IMR-90 (cell line): ENCODE data around the gene AFAP1L1. TPM values are rescaled to one million over a fixed set of nuclear protein-coding genes. Genes with fewer than 3 reads are reported as not detected.

Source experiments
- ATAC-seq: fragments of 200-7000 bp; cut with Tn5 transposase; 2 replicates; pipeline ENCODE4 v1.9.1; 2020; ENCODE audit warnings: low read depth, mild to moderate bottlenecking, moderate library complexity
- BruUV-seq: library from RNA; stranded (reverse); fragments of 400-500 nt; replicated peaks from 2 replicates; lab custom pipeline; 2021; lab: Mats Ljungman, UMichigan
- CTCF ChIA-PET: fragments of 300-600 bp; formaldehyde crosslinking; extraction: SDS; loops from one replicate; lab custom pipeline; 2021; ENCODE audit warnings: antibody characterized with exemption; lab: Yijun Ruan, JAX
- POLR2A ChIA-PET: fragments of 300-600 bp; sonication (Branson Sonifier 250); formaldehyde crosslinking; loops from one replicate; lab custom pipeline; 2022; ENCODE audit warnings: antibody characterized with exemption; ENCODE audit not compliant: unreplicated experiment; lab: Charles Lee
- DNase-seq: peaks from one replicate; pipeline ENCODE4 v3.0.0; 2013
- H2AFZ ChIP-seq: replicated peaks from 2 replicates; pipeline ENCODE3; 2013; ENCODE audit warnings: low read length, mild to moderate bottlenecking; ENCODE audit not compliant: poor library complexity
- H2AK5ac ChIP-seq: 2 replicates; pipeline ENCODE4 v1.6.1; 2013; ENCODE audit warnings: low read depth, low read length, inconsistent platforms
- H2AK9ac ChIP-seq: replicated peaks from 2 replicates; pipeline ENCODE3; 2013; ENCODE audit warnings: mild to moderate bottlenecking, low read depth, low read length, moderate library complexity; ENCODE audit not compliant: poor library complexity
- H2BK120ac ChIP-seq: 2 replicates; pipeline ENCODE4 v1.6.1; 2013; ENCODE audit warnings: low read depth, low read length, inconsistent platforms
- H2BK15ac ChIP-seq: 3 replicates; pipeline ENCODE4 v1.6.1; 2013; ENCODE audit warnings: low read depth, low read length, inconsistent platforms
- H2BK20ac ChIP-seq: 2 replicates; pipeline ENCODE4 v1.6.1; 2013; ENCODE audit warnings: low read depth, mild to moderate bottlenecking, inconsistent platforms, low read length, moderate library complexity
- H2BK5ac ChIP-seq: 2 replicates; pipeline ENCODE4 v1.6.1; 2013; ENCODE audit warnings: mild to moderate bottlenecking, low read depth, low read length, inconsistent platforms; ENCODE audit not compliant: poor library complexity, severe bottlenecking
- H3K14ac ChIP-seq: replicated peaks from 2 replicates; pipeline ENCODE4 v1.6.1; 2013; ENCODE audit warnings: low read depth, low read length, inconsistent platforms
- H3K18ac ChIP-seq: 2 replicates; pipeline ENCODE4 v1.6.1; 2013; ENCODE audit warnings: low read depth, low read length, control low read depth
- H3K23ac ChIP-seq: 2 replicates; pipeline ENCODE4 v1.6.1; 2013; ENCODE audit warnings: low read depth, low read length, inconsistent platforms
- H3K27ac ChIP-seq: 2 replicates; pipeline ENCODE4 v1.5.1; 2013; ENCODE audit warnings: mild to moderate bottlenecking, control low read depth, low read length; ENCODE audit not compliant: insufficient read depth
- H3K27me3 ChIP-seq: 2 replicates; pipeline ENCODE4 v1.6.1; 2013; ENCODE audit warnings: low read length; ENCODE audit not compliant: control insufficient read depth, insufficient read depth
- H3K36me3 ChIP-seq: 2 replicates; pipeline ENCODE4 v1.6.1; 2013; ENCODE audit warnings: low read length, mixed read lengths; ENCODE audit not compliant: control insufficient read depth, insufficient read depth
- H3K4ac ChIP-seq: 2 replicates; pipeline ENCODE4 v1.6.1; 2013; ENCODE audit warnings: low read depth, low read length, inconsistent platforms
- H3K4me1 ChIP-seq: 2 replicates; pipeline ENCODE4 v1.6.1; 2013; ENCODE audit warnings: low read length, mixed read lengths; ENCODE audit not compliant: control insufficient read depth, insufficient read depth
- H3K4me2 ChIP-seq: 2 replicates; pipeline ENCODE4 v1.6.1; 2013; ENCODE audit warnings: low read depth, mild to moderate bottlenecking, control low read depth, low read length, moderate library complexity
- H3K4me3 ChIP-seq: 2 replicates; pipeline ENCODE4 v1.5.1; 2013; ENCODE audit warnings: low read depth, mild to moderate bottlenecking, control low read depth, low read length, moderate library complexity; ENCODE audit not compliant: insufficient read depth
- H3K56ac ChIP-seq: 2 replicates; pipeline ENCODE4 v1.6.1; 2013; ENCODE audit warnings: low read length, inconsistent platforms; ENCODE audit not compliant: insufficient read depth; ENCODE audit errors: extremely low read depth
- H3K79me1 ChIP-seq, 2 experiments: 2 replicates each; pipeline ENCODE4 v1.6.1; 2013; ENCODE audit warnings: low read length in 2 of 2, inconsistent platforms in 1 of 2, low read depth in 1 of 2
- H3K9ac ChIP-seq: 2 replicates; pipeline ENCODE4 v1.6.1; 2013; ENCODE audit warnings: low read depth, low read length, control low read depth
- H3K9me1 ChIP-seq: 2 replicates; pipeline ENCODE4 v1.6.1; 2013; ENCODE audit warnings: low read length, inconsistent platforms; ENCODE audit not compliant: insufficient read depth
- H3K9me3 ChIP-seq: 2 replicates; pipeline ENCODE4 v1.6.1; 2013; ENCODE audit warnings: low read length; ENCODE audit not compliant: control insufficient read depth, insufficient read depth
- H4K20me1 ChIP-seq: 2 replicates; pipeline ENCODE4 v1.6.1; 2013; ENCODE audit warnings: low read length, inconsistent platforms; ENCODE audit not compliant: insufficient read depth
- H4K5ac ChIP-seq: 2 replicates; pipeline ENCODE4 v1.6.1; 2013; ENCODE audit warnings: mild to moderate bottlenecking, low read depth, low read length, control low read depth
- H4K8ac ChIP-seq, 2 experiments: 2 replicates each; pipeline ENCODE4 v1.6.1; 2013; ENCODE audit warnings: low read depth in 2 of 2, low read length in 2 of 2, control low read depth in 1 of 2, inconsistent platforms in 1 of 2
- H4K91ac ChIP-seq: 2 replicates; pipeline ENCODE4 v1.6.1; 2013; ENCODE audit warnings: low read depth, low read length, inconsistent platforms; ENCODE audit not compliant: insufficient read depth
- CEBPB ChIP-seq: IDR thresholded peaks from 2 replicates; pipeline ENCODE4 v1.6.1; 2012; ENCODE audit warnings: low read depth, low read length, improper control_type of control experiment
- MAFK ChIP-seq: IDR thresholded peaks from 2 replicates; pipeline ENCODE4 v1.6.1; 2012; ENCODE audit warnings: low read depth, low read length, improper control_type of control experiment
- NFE2L2 ChIP-seq: fragments of 150-350 bp; IDR thresholded peaks from 2 replicates; pipeline ENCODE4 v1.6.1; 2016; ENCODE audit warnings: low read depth, mild to moderate bottlenecking, low read length
- WGBS, 2 experiments: methylation state at CpG; one replicate each; pipeline versions ENCODE4 v1.1.5 to v1.1.7; 2013; ENCODE audit warnings: missing lambda C conversion rate in 2 of 2; ENCODE audit not compliant: insufficient read length in 1 of 2; ENCODE audit errors: extremely low coverage in 2 of 2; 5-methylcytosine and 5-hydroxymethylcytosine counted together
- dilution Hi-C: fragments of 300-500 bp; cut with HindIII; formaldehyde crosslinking; loops from one replicate; pipeline ENCODE4 v1.14.3; 2018; ENCODE audit warnings: low sequenced_read_pairs; ENCODE audit not compliant: unreplicated experiment
- in situ Hi-C: fragments of 300-500 bp; cut with MboI; formaldehyde crosslinking; loops from 3 replicates; pipeline ENCODE4 v1.14.3; 2019; ENCODE audit warnings: low sequenced_read_pairs, inconsistent platforms, mixed read lengths
- intact Hi-C: fragments of 100-400 bp; cut with micrococcal nuclease; formaldehyde crosslinking; loops from 2 replicates; pipeline ENCODE4 v1.10.0; 2022
- polyA plus RNA-seq, 3 experiments: library from polyadenylated mRNA; depleted of rRNA; stranded (reverse); fragments of >200 nt; gene quantifications; 2 replicates each; pipeline ENCODE4 v1.2.3, GENCODE V29; 2012; ENCODE audit warnings: low replicate concordance in 1 of 3
- total RNA-seq: library from RNA; depleted of rRNA; stranded (reverse); fragments of >200 nt; gene quantifications from 2 replicates; pipeline ENCODE4 v1.2.3, GENCODE V29; 2012

Gene AFAP1L1
- total and polyA plus RNA-seq, 2 of the 4 experiments (the other 2 are of a cell fraction): 3.3 to 5.7 TPM

DNA sequence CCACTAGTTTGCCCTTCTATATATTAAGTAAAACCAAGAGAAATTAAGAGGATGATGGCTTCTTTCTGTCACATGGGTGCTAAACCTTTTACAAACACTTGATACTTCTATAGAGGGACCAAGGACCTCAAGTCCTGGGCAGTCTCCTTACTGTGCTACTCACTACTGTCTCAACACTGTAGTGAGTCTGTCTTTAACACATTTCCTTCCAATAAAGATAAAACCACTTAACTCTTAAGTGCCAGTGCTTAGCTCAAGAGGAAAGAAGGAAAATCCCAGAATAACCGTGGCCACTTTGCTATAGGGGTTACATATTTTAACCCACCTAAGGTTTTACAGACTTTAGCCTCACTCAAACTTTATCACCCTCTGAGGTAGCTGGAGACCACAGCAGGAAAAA, 69.3 kb downstream of the AFAP1L1 start:
- H3K4me3 ChIP-seq: no peak overlapping the region
- ATAC-seq: no peak
- H2BK120ac ChIP-seq: no peak overlapping the region
- H3K14ac ChIP-seq: no peak overlapping the region
- no peak overlapping the region for H2BK15ac ChIP-seq
- TF ChIP-seq MAFK: no peak
- no peak for TF ChIP-seq CEBPB
- no peak for TF ChIP-seq NFE2L2
- H4K5ac ChIP-seq: no peak overlapping the region
- in situ Hi-C loops (no loop called here), intact Hi-C loops (no loop called here), dilution Hi-C loops (no loop called here)
- no peaks in the 10 kb centered on the region for H3K9me3 ChIP-seq
- peaks cover 4 to 11% of the 10 kb centered on the region in 2 experiments; a peak in 3 of 4 replicates for H3K79me1 ChIP-seq
- H3K4ac ChIP-seq: no peak overlapping the region
- no peak overlapping the region for H2AFZ ChIP-seq
- H4K8ac ChIP-seq: no peak overlapping the region
- no TSS peak for BruUV-seq
- no peak overlapping the region for H3K56ac ChIP-seq
- H4K20me1 ChIP-seq: no peaks in the 10 kb centered on the region
- no CpG with 5 or more reads among the region's 1 CpG for WGBS, 2 experiments
- H3K18ac ChIP-seq: no peak overlapping the region
- H3K9ac ChIP-seq: no peak overlapping the region
- H2AK5ac ChIP-seq: no peak overlapping the region
- no peak overlapping the region for H2BK5ac ChIP-seq
- H2AK9ac ChIP-seq: no peak overlapping the region
- no peak overlapping the region for H3K4me2 ChIP-seq
- H3K9me1 ChIP-seq: no peaks in the 10 kb centered on the region
- no peaks in the 10 kb centered on the region for H3K36me3 ChIP-seq
- H3K4me1 ChIP-seq: no peaks in the 10 kb centered on the region
- POLR2A ChIA-PET: no interaction called here
- H4K91ac ChIP-seq: no peak overlapping the region
- no peak overlapping the region for H2BK20ac ChIP-seq
- no peak overlapping the region for H3K23ac ChIP-seq
- DNase-seq: no peak
- CTCF ChIA-PET: no interaction called here
- no peak overlapping the region for H3K27ac ChIP-seq
- H3K27me3 ChIP-seq: no peaks in the 10 kb centered on the region
